Measurements from ENCODE around the gene SNX32. TPM values are rescaled to one million over a fixed set of nuclear protein-coding genes. Genes with fewer than 3 reads are reported as not detected.

SNX32 gene
- total RNA-seq, 1 experiment from 2014 or later: not detected

DNA sequence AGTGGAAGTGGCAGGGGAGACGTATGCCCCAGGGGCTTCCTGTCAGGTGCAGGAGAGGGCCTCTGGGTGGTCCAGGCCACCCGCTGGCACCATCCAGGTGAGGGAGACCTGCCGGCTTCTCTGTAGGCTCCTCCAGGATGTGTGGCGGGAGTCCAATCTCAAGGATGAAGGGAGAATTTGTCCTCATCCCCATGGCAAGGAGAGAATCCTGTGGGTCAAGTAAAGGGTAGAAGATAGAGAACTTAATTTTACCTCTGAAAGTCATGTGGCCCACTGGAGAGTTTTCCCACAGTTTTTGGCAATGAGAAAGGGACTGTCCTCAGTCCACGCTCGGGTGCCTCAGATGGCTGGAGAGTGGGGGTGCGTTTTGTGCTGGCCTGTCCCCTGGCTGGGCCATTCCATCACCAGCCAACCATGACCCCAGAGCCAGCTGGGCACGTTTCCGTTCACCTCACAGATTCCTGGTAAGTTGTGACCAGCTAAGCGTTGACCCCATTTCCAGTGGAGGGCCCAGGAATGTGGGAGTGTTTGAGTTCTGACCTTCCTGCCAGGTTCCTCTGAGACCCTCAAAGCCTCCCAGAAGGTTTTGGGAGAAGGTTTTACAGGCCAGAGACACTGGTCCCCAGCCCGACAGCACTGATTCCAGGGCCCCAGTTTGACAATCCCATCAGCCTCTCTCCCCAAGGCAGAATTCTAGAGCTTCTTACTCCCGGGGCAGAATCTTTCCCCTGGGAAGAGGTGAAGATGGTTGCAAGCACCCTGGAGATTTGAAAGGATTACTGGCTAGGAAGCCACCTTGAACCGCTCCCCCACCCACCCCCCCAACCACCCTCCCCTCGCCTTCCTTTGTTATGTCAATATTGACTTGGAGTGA is 44.3 kb upstream of the SNX32 start:
- intact Hi-C loops (cut with micrococcal nuclease): no loop called here
- Histone ChIP-seq H3K36me3 (ENCODE audit: control insufficient read depth in 1 of 2, insufficient read depth in 2 of 2, low read length in 2 of 2) (peaks cover 1% of the 10 kb centered on the region in 2 experiments; a peak in 2 of 4 replicates), H3K4me2 (ENCODE audit: low read length) (peak overlapping the region; percentile 94; the same call in 1 of the 2 replicates), H3K79me2 (ENCODE audit: insufficient read depth, low read length) (peaks cover 51% of the 10 kb centered on the region), H3K9me2 (ENCODE audit: insufficient read depth) (no peaks in the 10 kb centered on the region), H2AFZ (ENCODE audit: low read depth, low read length, poor library complexity, severe bottlenecking) (no peak overlapping the region), H3K9ac (ENCODE audit: low read length) (no peak overlapping the region), H4K20me1 (ENCODE audit: insufficient read depth) (no peaks in the 10 kb centered on the region), H3K27me3 (ENCODE audit: insufficient read depth, low read length) (no peaks in the 10 kb centered on the region), H3K27ac (ENCODE audit: low read depth, low read length) (no peak overlapping the region), H3K4me1 (ENCODE audit: control insufficient read depth in 1 of 2, insufficient read depth in 2 of 2, low read length in 2 of 2) (peaks cover 67 to 86% of the 10 kb centered on the region in 2 experiments), H3K9me3 (ENCODE audit: control insufficient read depth in 1 of 2, insufficient read depth in 1 of 2, low read depth in 1 of 2, low read length in 2 of 2) (no peaks in the 10 kb centered on the region), H3K4me3 (replicated peaks in 1 of 2; ENCODE audit: low read depth in 1 of 2, low read length in 2 of 2) (no peak overlapping the region)
- ChIA-PET CTCF (interaction anchor here (0.7 to 5.8 kb wide), 5 partner anchors 9 to 127 kb away, joined by 3 to 73 read pairs (median 5); partner anchors contain the start of genes AP5B1, MUS81 and RELA), POLR2A (interaction anchor here (1.1 kb wide), 1 partner anchor 18 kb away, joined by 3 read pairs; no protein-coding TSS in a partner anchor), RAD21 (ENCODE audit: low non-redundant PET in 1 of 2, low total read pairs in 2 of 2, uncharacterized antibody in 2 of 2, unreplicated experiment in 2 of 2) (no interaction called here)
- DNase-seq (ENCODE audit: low read depth, low spot score) (no peak), ATAC-seq (no peak)
- no TSS peak for BruUV-seq (replicated peaks)
- TF ChIP-seq EZH2 (IDR thresholded peaks at IDR 0.05) (no peak), CEBPB (IDR thresholded peaks at IDR 0.05; ENCODE audit: low read depth) (no peak), CBX3 (IDR thresholded peaks at IDR 0.05; ENCODE audit: low read depth) (no peak), ZNF274 (IDR thresholded peaks at IDR 0.05; ENCODE audit: low read depth, low read length) (no peak), POLR2AphosphoS5 (IDR thresholded peaks at IDR 0.05; ENCODE audit: low read depth, low read length) (no peak), EZH2phosphoT487 (IDR thresholded peaks at IDR 0.05; ENCODE audit: borderline replicate concordance) (no peak), JUND (IDR thresholded peaks at IDR 0.05) (no peak), TCF7L2 (IDR thresholded peaks at IDR 0.05; ENCODE audit: borderline replicate concordance, extremely low read depth, insufficient read depth, insufficient read length) (no peak), SP1 (IDR thresholded peaks at IDR 0.05; ENCODE audit: low read depth) (no peak), RAD21 (IDR thresholded peaks at IDR 0.05; ENCODE audit: low read depth) (no peak), SRF (IDR thresholded peaks at IDR 0.05; ENCODE audit: low read depth) (no peak), SIN3A (IDR thresholded peaks at IDR 0.05; ENCODE audit: low read depth) (no peak), ATF3 (IDR thresholded peaks at IDR 0.05) (no peak)
- TF ChIP-seq, protein P1, sequence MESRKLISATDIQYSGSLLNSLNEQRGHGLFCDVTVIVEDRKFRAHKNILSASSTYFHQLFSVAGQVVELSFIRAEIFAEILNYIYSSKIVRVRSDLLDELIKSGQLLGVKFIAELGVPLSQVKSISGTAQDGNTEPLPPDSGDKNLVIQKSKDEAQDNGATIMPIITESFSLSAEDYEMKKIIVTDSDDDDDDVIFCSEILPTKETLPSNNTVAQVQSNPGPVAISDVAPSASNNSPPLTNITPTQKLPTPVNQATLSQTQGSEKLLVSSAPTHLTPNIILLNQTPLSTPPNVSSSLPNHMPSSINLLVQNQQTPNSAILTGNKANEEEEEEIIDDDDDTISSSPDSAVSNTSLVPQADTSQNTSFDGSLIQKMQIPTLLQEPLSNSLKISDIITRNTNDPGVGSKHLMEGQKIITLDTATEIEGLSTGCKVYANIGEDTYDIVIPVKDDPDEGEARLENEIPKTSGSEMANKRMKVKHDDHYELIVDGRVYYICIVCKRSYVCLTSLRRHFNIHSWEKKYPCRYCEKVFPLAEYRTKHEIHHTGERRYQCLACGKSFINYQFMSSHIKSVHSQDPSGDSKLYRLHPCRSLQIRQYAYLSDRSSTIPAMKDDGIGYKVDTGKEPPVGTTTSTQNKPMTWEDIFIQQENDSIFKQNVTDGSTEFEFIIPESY (IDR thresholded peaks at IDR 0.05; ENCODE audit: extremely low read depth, insufficient replicate concordance, low read length): no peak

All from HCT116 (cell line).